Measurements from ENCODE around the gene MEX3A. TPM values are rescaled to one million over a fixed set of nuclear protein-coding genes. Genes with fewer than 3 reads are reported as not detected.

The MEX3A gene
- total RNA-seq, 1 donor from 2014 or later = 32.2 TPM

DNA sequence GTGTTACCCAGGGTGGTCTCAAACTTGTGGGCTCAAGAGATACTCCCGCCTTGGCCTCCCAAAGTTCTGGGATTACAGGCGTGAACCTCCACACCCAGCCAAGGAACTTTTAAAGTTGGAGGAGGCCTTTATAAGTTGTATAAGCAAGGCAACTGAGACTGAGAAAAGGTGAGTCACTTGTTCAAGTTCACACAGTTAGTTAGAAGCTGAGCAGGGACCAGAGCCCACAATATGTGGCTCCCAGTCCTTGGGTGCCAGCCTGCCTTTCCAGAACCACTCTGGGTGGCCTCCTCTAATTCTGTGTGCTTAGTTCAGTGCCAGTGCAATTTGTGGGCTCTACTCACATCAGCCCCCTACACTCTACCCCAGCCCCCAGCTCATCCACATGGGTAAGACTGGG lies 17.6 kb downstream of the MEX3A start:
- Histone ChIP-seq H3K4me3 (no peak overlapping the region), H2AFZ (replicated peaks) (no peak overlapping the region), H3K4me2 (no peak overlapping the region), H4K20me1 (ENCODE audit: low read depth) (no peaks in the 10 kb centered on the region), H3K27me3 (no peaks in the 10 kb centered on the region), H3K27ac (no peak overlapping the region), H3K4me1 (peaks cover 30% of the 10 kb centered on the region), H3K36me3 (no peaks in the 10 kb centered on the region), H3K9ac (no peak overlapping the region), H3K9me3 (ENCODE audit: low read depth) (no peaks in the 10 kb centered on the region), H3K79me2 (ENCODE audit: low read depth) (peaks cover 3% of the 10 kb centered on the region), H3F3A (ENCODE audit: low read depth) (peaks cover 52% of the 10 kb centered on the region)
- Mint-ChIP-seq H3K9me3 (no peaks in the 10 kb centered on the region), H3K36me3 (no peaks in the 10 kb centered on the region), H3K27me3 (ENCODE audit: insufficient read depth, low read depth) (peaks cover 7% of the 10 kb centered on the region), H3K4me1 (peaks cover 40% of the 10 kb centered on the region), H3K4me3 (no peak overlapping the region), H3K27ac (no peak overlapping the region)
- no peak for DNase-seq (ENCODE audit: low spot score)
- no peak for TF ChIP-seq EZH2phosphoT487 (IDR thresholded peaks at IDR 0.05)
- TF ChIP-seq, protein P1, sequence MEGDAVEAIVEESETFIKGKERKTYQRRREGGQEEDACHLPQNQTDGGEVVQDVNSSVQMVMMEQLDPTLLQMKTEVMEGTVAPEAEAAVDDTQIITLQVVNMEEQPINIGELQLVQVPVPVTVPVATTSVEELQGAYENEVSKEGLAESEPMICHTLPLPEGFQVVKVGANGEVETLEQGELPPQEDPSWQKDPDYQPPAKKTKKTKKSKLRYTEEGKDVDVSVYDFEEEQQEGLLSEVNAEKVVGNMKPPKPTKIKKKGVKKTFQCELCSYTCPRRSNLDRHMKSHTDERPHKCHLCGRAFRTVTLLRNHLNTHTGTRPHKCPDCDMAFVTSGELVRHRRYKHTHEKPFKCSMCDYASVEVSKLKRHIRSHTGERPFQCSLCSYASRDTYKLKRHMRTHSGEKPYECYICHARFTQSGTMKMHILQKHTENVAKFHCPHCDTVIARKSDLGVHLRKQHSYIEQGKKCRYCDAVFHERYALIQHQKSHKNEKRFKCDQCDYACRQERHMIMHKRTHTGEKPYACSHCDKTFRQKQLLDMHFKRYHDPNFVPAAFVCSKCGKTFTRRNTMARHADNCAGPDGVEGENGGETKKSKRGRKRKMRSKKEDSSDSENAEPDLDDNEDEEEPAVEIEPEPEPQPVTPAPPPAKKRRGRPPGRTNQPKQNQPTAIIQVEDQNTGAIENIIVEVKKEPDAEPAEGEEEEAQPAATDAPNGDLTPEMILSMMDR (IDR thresholded peaks at IDR 0.05) = no peak
- no peak for TF ChIP-seq EZH2 (IDR thresholded peaks at IDR 0.05)

DNA sequence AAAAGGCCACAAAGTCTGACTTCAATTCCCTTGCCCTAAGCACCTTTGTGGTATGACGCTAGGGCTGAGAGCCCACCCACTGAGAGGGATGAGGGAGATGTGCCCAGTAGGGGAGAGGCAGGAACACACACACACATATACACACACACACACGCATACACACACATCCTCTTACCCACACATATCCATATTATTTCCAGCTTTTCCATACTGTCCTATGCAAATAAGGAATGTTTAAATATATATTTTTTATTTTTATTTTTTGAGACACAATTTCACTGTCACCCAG lies 18.3 kb downstream of the MEX3A start:
- no peak overlapping the region for H3K27ac ChIP-seq
- no peaks in the 10 kb centered on the region for H3K36me3 Mint-ChIP-seq
- peaks cover 3% of the 10 kb centered on the region for H3K79me2 ChIP-seq (ENCODE audit: low read depth)
- peaks cover 30% of the 10 kb centered on the region for H3K4me1 ChIP-seq
- H3K4me3 Mint-ChIP-seq = no peak overlapping the region
- no peaks in the 10 kb centered on the region for H3K27me3 ChIP-seq
- H3K4me1 Mint-ChIP-seq = peaks cover 40% of the 10 kb centered on the region
- no peaks in the 10 kb centered on the region for H3K9me3 Mint-ChIP-seq
- peaks cover 55% of the 10 kb centered on the region for H3F3A ChIP-seq (ENCODE audit: low read depth)
- no peak overlapping the region for H3K9ac ChIP-seq
- H3K27me3 Mint-ChIP-seq (ENCODE audit: insufficient read depth, low read depth) = peaks cover 5% of the 10 kb centered on the region
- TF ChIP-seq, protein P1 (IDR thresholded peaks at IDR 0.05) = no peak
- TF ChIP-seq EZH2 (IDR thresholded peaks at IDR 0.05) (no peak), EZH2phosphoT487 (IDR thresholded peaks at IDR 0.05) (no peak)
- no peaks in the 10 kb centered on the region for H3K9me3 ChIP-seq (ENCODE audit: low read depth)
- no peak overlapping the region for H3K4me2 ChIP-seq
- no peaks in the 10 kb centered on the region for H3K36me3 ChIP-seq
- no peak overlapping the region for H2AFZ ChIP-seq (replicated peaks)
- no peaks in the 10 kb centered on the region for H4K20me1 ChIP-seq (ENCODE audit: low read depth)
- H3K4me3 ChIP-seq = no peak overlapping the region
- peak; percentile 44 for DNase-seq (ENCODE audit: low spot score)
- H3K27ac Mint-ChIP-seq = no peak overlapping the region

DNA sequence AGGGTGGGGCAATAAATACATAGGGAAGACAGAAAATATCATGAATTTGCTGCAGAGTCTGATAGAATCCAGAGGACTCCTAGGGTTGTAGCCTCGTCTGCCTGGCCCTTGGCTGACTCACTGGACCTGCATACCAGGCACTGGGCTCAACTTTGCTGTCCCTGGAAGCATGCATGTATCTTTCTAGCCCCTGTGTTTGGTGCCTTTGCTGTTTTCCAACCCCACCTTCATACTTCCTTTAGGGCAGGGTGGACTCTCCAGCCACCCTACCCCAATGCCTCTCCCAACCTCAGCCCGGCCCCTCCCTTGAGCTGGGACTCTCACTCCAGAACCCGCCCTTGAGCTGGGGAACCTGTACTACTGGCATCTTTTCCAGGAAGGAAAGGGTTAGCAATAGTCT lies 20.1 kb downstream of the MEX3A start:
- H3K4me3 ChIP-seq = no peak overlapping the region
- no peak for TF ChIP-seq EZH2 (IDR thresholded peaks at IDR 0.05)
- no peak for TF ChIP-seq EZH2phosphoT487 (IDR thresholded peaks at IDR 0.05)
- Mint-ChIP-seq H3K27me3 (ENCODE audit: insufficient read depth, low read depth) (peaks cover 5% of the 10 kb centered on the region), H3K9me3 (no peaks in the 10 kb centered on the region), H3K36me3 (peaks cover 6% of the 10 kb centered on the region), H3K4me1 (peaks cover 37% of the 10 kb centered on the region), H3K4me3 (peak overlapping the region; percentile 38), H3K27ac (no peak overlapping the region)
- H4K20me1 ChIP-seq (ENCODE audit: low read depth) = no peaks in the 10 kb centered on the region
- H3F3A ChIP-seq (ENCODE audit: low read depth) = peaks cover 62% of the 10 kb centered on the region
- H3K27ac ChIP-seq = no peak overlapping the region
- peak overlapping the region; percentile 74 for H3K4me2 ChIP-seq
- peaks cover 11% of the 10 kb centered on the region for H3K79me2 ChIP-seq (ENCODE audit: low read depth)
- H3K9me3 ChIP-seq (ENCODE audit: low read depth) = no peaks in the 10 kb centered on the region
- H3K36me3 ChIP-seq = no peaks in the 10 kb centered on the region
- DNase-seq (ENCODE audit: low spot score) = no peak
- no peak overlapping the region for H3K9ac ChIP-seq
- H2AFZ ChIP-seq (replicated peaks) = no peak overlapping the region
- peaks cover 30% of the 10 kb centered on the region for H3K4me1 ChIP-seq
- no peaks in the 10 kb centered on the region for H3K27me3 ChIP-seq

DNA sequence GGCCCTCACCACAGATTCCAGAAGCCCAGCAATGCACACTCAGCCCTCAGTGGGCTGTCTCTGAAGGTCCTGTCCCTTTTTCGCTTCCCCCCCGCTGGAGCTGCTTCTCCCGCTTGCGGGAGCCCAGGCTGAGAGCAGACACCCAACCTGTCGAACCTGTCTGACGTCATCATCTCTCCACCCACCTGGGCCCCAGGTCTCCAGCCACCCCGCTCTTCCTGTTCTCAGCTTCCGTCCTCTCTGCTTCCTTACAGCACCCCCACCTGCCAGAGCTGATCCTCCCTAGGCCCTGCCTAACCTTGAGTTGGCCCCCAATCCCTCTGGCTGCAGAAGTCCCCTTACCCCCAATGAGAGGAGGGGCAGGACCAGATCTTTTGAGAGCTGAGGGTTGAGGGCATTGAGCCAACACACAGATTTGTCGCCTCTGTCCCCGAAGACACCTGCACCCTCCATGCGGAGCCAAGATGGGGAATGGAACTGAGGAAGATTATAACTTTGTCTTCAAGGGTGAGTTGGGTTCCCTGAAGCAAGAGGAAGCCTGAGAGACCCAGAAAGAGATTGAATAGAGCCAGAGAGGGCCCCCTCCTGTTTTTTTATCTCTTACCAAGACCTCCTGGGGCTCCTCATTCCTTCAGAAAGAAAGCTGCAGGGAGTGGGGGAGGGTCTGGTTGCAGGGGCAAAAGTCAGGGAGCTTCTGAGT lies 21.2 kb downstream of the MEX3A start, which contains the start of gene RAB25:
RAB25 (plus strand) TSS at position 224 of the 700 bp plus-strand sequence; CDS start at position 465, 241 bp downstream.
- TF ChIP-seq EZH2 (IDR thresholded peaks at IDR 0.05) = no peak
- TF ChIP-seq EZH2phosphoT487 (IDR thresholded peaks at IDR 0.05) = no peak
- TF ChIP-seq, protein P1 (IDR thresholded peaks at IDR 0.05) = no peak

More for the DNA sequence above, 21.2 kb downstream of the MEX3A start, which contains the start of gene RAB25:
- DNase-seq (ENCODE audit: low spot score) = peak; percentile 64
- peak within 1 kb of the TSS; percentile 74 for H3K4me2 ChIP-seq
- H3K4me3 ChIP-seq = peak within 1 kb of the TSS; percentile 35
- H3K9ac ChIP-seq = no peak within 1 kb of the TSS
- H4K20me1 ChIP-seq (ENCODE audit: low read depth) = no peaks in the 10 kb centered on the region
- no peaks in the 10 kb centered on the region for H3K9me3 ChIP-seq (ENCODE audit: low read depth)
- Mint-ChIP-seq H3K4me3 (peak within 1 kb of the TSS; percentile 46), H3K9me3 (no peaks in the 10 kb centered on the region), H3K27ac (peak within 1 kb of the TSS; percentile 95), H3K27me3 (ENCODE audit: insufficient read depth, low read depth) (peaks cover 5% of the 10 kb centered on the region), H3K36me3 (peaks cover 10% of the 10 kb centered on the region), H3K4me1 (peaks cover 33% of the 10 kb centered on the region)
- no peaks in the 10 kb centered on the region for H3K27me3 ChIP-seq
- H3F3A ChIP-seq (ENCODE audit: low read depth) = peaks cover 61% of the 10 kb centered on the region
- H3K79me2 ChIP-seq (ENCODE audit: low read depth) = peaks cover 20% of the 10 kb centered on the region
- no peak within 1 kb of the TSS for H2AFZ ChIP-seq (replicated peaks)
- peaks cover 28% of the 10 kb centered on the region for H3K4me1 ChIP-seq
- peak within 1 kb of the TSS; percentile 88 for H3K27ac ChIP-seq
- no peaks in the 10 kb centered on the region for H3K36me3 ChIP-seq
